K562 (cell line): ENCODE data around the gene TMEM203. TPM values are rescaled to one million over a fixed set of nuclear protein-coding genes. Genes with fewer than 3 reads are reported as not detected.

Experiments
- CBFA2T2 ChIP-seq: fragments of 450-650 bp; conservative IDR thresholded peaks from 2 replicates; pipeline ENCODE4 v1.6.1; 2017; ENCODE audit warnings: mild to moderate bottlenecking
- CBFA2T3 ChIP-seq: fragments of 450-650 bp; IDR thresholded peaks from 2 replicates; pipeline ENCODE4 v1.6.1; 2017
- HNRNPL ChIP-seq: fragments of 200-400 bp; formaldehyde crosslinking; IDR thresholded peaks from 2 replicates; pipeline ENCODE4 v1.6.1; 2017; ENCODE audit warnings: low read depth, mild to moderate bottlenecking, low read length
- TCFL5 ChIP-seq: fragments of 250-450 bp; sonication (Bioruptor Pico); conservative IDR thresholded peaks from 2 replicates; pipeline ENCODE4 v1.6.1; 2021; ENCODE audit warnings: mild to moderate bottlenecking, moderate library complexity, matching md5 sums
- ZNF280B ChIP-seq: fragments of 250-450 bp; sonication (Bioruptor Pico); IDR thresholded peaks from 2 replicates; pipeline ENCODE4 v1.5.1; 2021; ENCODE audit warnings: mild to moderate bottlenecking
- ZNF696 ChIP-seq: fragments of 250-450 bp; sonication (Bioruptor Pico); conservative IDR thresholded peaks from 2 replicates; pipeline ENCODE4 v1.4.0; 2020; ENCODE audit warnings: mild to moderate bottlenecking, moderate library complexity
- polyA plus RNA-seq, 8 experiments: library from polyadenylated mRNA; depleted of rRNA in 4 of 8; stranded (reverse) in 5 of 8; unstranded in 3 of 8; fragments of >200 nt; fragmentation: Nextera tagmentation in 2 of 8; fragmentation: Illumina TruSeq in 1 of 8; extraction: Ambion mirVana in 2 of 8; extraction: Trizol in 1 of 8; gene quantifications; 2 replicates each; pipeline versions ENCODE4 v1.2.1 to v1.2.3, GENCODE V29; 2011 to 2014; ENCODE audit warnings: inconsistent platforms in 1 of 8, missing spikeins in 1 of 8
- total RNA-seq, 7 experiments: library from RNA; depleted of rRNA in 6 of 7; stranded (reverse); fragments of >200 nt in 6 of 7; fragmentation: Illumina TruSeq in 2 of 7; extraction: Trizol in 2 of 7; gene quantifications; 2 replicates each; pipeline versions ENCODE4 v1.2.1 to v1.2.3, GENCODE V29; 2011 to 2021; ENCODE audit warnings: low replicate concordance in 1 of 7
- TF ChIP-seq, protein P1 (sequence below): IDR thresholded peaks from 3 replicates; pipeline ENCODE4 v1.6.1; 2011; ENCODE audit warnings: borderline replicate concordance, mild to moderate bottlenecking, moderate library complexity; ENCODE audit not compliant: insufficient read length; ENCODE audit errors: extremely low read depth
- TF ChIP-seq, protein P2 (sequence below): sonication (generic); formaldehyde crosslinking; IDR thresholded peaks from 2 replicates; pipeline ENCODE4 v1.8.0; 2023; ENCODE audit warnings: missing genetic modification reagents, mild to moderate bottlenecking, borderline replicate concordance
- TF ChIP-seq, protein P3 (sequence below): sonication (generic); formaldehyde crosslinking; IDR thresholded peaks from 2 replicates; pipeline ENCODE4 v1.8.0; 2022; ENCODE audit warnings: missing genetic modification reagents, mild to moderate bottlenecking, moderate library complexity, borderline replicate concordance
- TF ChIP-seq, protein P4 (sequence below): fragments of 250-450 bp; sonication (Bioruptor Pico); IDR thresholded peaks from 2 replicates; pipeline ENCODE4 v1.4.0; 2020; ENCODE audit warnings: mild to moderate bottlenecking, moderate library complexity

Gene TMEM203
- total and polyA plus RNA-seq, 9 of the 15 experiments (the other 6 are each of a cell fraction or from before 2014, with no cell fraction given): 8.8 to 59.5 (median 37.6) TPM

GRCh38 chr9:137222190-137223077 lies 17.0 kb upstream of the TMEM203 start, which contains the start of gene RNF208 (continued):
- TF ChIP-seq, protein P1, sequence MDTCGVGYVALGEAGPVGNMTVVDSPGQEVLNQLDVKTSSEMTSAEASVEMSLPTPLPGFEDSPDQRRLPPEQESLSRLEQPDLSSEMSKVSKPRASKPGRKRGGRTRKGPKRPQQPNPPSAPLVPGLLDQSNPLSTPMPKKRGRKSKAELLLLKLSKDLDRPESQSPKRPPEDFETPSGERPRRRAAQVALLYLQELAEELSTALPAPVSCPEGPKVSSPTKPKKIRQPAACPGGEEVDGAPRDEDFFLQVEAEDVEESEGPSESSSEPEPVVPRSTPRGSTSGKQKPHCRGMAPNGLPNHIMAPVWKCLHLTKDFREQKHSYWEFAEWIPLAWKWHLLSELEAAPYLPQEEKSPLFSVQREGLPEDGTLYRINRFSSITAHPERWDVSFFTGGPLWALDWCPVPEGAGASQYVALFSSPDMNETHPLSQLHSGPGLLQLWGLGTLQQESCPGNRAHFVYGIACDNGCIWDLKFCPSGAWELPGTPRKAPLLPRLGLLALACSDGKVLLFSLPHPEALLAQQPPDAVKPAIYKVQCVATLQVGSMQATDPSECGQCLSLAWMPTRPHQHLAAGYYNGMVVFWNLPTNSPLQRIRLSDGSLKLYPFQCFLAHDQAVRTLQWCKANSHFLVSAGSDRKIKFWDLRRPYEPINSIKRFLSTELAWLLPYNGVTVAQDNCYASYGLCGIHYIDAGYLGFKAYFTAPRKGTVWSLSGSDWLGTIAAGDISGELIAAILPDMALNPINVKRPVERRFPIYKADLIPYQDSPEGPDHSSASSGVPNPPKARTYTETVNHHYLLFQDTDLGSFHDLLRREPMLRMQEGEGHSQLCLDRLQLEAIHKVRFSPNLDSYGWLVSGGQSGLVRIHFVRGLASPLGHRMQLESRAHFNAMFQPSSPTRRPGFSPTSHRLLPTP: no peak
- TF ChIP-seq ZNF280B (no peak), ZNF696 (CRISPR knock-in tag) (no peak), TCFL5 (CRISPR knock-in tag) (no peak), CBFA2T3 (no peak), HNRNPL (peak; percentile 76), CBFA2T2 (no peak)
- TF ChIP-seq, protein P2, sequence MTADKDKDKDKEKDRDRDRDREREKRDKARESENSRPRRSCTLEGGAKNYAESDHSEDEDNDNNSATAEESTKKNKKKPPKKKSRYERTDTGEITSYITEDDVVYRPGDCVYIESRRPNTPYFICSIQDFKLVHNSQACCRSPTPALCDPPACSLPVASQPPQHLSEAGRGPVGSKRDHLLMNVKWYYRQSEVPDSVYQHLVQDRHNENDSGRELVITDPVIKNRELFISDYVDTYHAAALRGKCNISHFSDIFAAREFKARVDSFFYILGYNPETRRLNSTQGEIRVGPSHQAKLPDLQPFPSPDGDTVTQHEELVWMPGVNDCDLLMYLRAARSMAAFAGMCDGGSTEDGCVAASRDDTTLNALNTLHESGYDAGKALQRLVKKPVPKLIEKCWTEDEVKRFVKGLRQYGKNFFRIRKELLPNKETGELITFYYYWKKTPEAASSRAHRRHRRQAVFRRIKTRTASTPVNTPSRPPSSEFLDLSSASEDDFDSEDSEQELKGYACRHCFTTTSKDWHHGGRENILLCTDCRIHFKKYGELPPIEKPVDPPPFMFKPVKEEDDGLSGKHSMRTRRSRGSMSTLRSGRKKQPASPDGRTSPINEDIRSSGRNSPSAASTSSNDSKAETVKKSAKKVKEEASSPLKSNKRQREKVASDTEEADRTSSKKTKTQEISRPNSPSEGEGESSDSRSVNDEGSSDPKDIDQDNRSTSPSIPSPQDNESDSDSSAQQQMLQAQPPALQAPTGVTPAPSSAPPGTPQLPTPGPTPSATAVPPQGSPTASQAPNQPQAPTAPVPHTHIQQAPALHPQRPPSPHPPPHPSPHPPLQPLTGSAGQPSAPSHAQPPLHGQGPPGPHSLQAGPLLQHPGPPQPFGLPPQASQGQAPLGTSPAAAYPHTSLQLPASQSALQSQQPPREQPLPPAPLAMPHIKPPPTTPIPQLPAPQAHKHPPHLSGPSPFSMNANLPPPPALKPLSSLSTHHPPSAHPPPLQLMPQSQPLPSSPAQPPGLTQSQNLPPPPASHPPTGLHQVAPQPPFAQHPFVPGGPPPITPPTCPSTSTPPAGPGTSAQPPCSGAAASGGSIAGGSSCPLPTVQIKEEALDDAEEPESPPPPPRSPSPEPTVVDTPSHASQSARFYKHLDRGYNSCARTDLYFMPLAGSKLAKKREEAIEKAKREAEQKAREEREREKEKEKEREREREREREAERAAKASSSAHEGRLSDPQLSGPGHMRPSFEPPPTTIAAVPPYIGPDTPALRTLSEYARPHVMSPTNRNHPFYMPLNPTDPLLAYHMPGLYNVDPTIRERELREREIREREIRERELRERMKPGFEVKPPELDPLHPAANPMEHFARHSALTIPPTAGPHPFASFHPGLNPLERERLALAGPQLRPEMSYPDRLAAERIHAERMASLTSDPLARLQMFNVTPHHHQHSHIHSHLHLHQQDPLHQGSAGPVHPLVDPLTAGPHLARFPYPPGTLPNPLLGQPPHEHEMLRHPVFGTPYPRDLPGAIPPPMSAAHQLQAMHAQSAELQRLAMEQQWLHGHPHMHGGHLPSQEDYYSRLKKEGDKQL (CRISPR knock-in tag): 0 out of 2 replicates have a peak, but pooled peaks have one; percentile 39
- TF ChIP-seq, protein P3, sequence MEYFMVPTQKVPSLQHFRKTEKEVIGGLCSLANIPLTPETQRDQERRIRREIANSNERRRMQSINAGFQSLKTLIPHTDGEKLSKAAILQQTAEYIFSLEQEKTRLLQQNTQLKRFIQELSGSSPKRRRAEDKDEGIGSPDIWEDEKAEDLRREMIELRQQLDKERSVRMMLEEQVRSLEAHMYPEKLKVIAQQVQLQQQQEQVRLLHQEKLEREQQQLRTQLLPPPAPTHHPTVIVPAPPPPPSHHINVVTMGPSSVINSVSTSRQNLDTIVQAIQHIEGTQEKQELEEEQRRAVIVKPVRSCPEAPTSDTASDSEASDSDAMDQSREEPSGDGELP: peak; percentile 37
- TF ChIP-seq, protein P4, sequence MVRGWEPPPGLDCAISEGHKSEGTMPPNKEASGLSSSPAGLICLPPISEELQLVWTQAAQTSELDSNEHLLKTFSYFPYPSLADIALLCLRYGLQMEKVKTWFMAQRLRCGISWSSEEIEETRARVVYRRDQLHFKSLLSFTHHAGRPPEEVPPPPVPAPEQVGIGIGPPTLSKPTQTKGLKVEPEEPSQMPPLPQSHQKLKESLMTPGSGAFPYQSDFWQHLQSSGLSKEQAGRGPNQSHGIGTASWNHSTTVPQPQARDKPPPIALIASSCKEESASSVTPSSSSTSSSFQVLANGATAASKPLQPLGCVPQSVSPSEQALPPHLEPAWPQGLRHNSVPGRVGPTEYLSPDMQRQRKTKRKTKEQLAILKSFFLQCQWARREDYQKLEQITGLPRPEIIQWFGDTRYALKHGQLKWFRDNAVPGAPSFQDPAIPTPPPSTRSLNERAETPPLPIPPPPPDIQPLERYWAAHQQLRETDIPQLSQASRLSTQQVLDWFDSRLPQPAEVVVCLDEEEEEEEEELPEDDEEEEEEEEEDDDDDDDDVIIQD (CRISPR knock-in tag): no peak
- TF ChIP-seq, all 486 proteins: peak for 12
